ENCODE data around the gene KRT32. TPM values are rescaled to one million over a fixed set of nuclear protein-coding genes. Genes with fewer than 3 reads are reported as not detected.

Gene KRT32
- polyA plus RNA-seq, 1 donor from 2014 or later = not detected

GRCh38 chr17:41483991-41484826 is 17.0 kb upstream of the KRT32 start:
- Mint-ChIP-seq H3K9me3 (no peaks in the 10 kb centered on the region), H3K27me3 (peaks cover 4% of the 10 kb centered on the region), H3K27ac (peak overlapping the region in 1 of 3 donors; percentile 47), H3K36me3 (no peaks in the 10 kb centered on the region), H3K4me1 (peaks cover 0 to 3% (median 0%) of the 10 kb centered on the region in 3 donors), H3K4me3 (no peak overlapping the region)

- peaks cover 4% of the 10 kb centered on the region for H3K27me3 Mint-ChIP-seq
Measured at GRCh38 chr17:41483531-41483930, 16.3 kb upstream of the KRT32 start.

GRCh38 chr17:41481036-41481435 is 13.8 kb upstream of the KRT32 start, which contains the start of gene KRT35:
Gene KRT35, minus strand, starts transcription at chr17:41481151. Its CDS starts 54 bp downstream, at chr17:41481097.
- peaks cover 4% of the 10 kb centered on the region for H3K27me3 Mint-ChIP-seq
- no peak within 1 kb of the TSS for H3K27ac Mint-ChIP-seq
- H3K36me3 Mint-ChIP-seq = no peaks in the 10 kb centered on the region
- peaks cover 0 to 3% (median 0%) of the 10 kb centered on the region in 3 donors for H3K4me1 Mint-ChIP-seq
- H3K4me3 Mint-ChIP-seq = no peak within 1 kb of the TSS
- H3K9me3 Mint-ChIP-seq = no peaks in the 10 kb centered on the region

More at GRCh38 chr17:41483531-41483930, 16.3 kb upstream of the KRT32 start:
- H3K27ac Mint-ChIP-seq = no peak overlapping the region
- no peaks in the 10 kb centered on the region for H3K36me3 Mint-ChIP-seq
- H3K4me1 Mint-ChIP-seq = peaks cover 0 to 3% (median 0%) of the 10 kb centered on the region in 3 donors
- no peak overlapping the region for H3K4me3 Mint-ChIP-seq
- H3K9me3 Mint-ChIP-seq = no peaks in the 10 kb centered on the region

- H3K27me3 Mint-ChIP-seq = peaks cover 4% of the 10 kb centered on the region
- H3K9me3 Mint-ChIP-seq = no peaks in the 10 kb centered on the region
- H3K27ac Mint-ChIP-seq = no peak overlapping the region
- H3K36me3 Mint-ChIP-seq = no peaks in the 10 kb centered on the region
- H3K4me3 Mint-ChIP-seq = no peak overlapping the region
- H3K4me1 Mint-ChIP-seq = peaks cover 0 to 3% (median 0%) of the 10 kb centered on the region in 3 donors
Measured at GRCh38 chr17:41480581-41480980, 13.4 kb upstream of the KRT32 start.

GRCh38 chr17:41480136-41480535 is 12.9 kb upstream of the KRT32 start:
- H3K27me3 Mint-ChIP-seq = peaks cover 4% of the 10 kb centered on the region
- no peak overlapping the region for H3K4me3 Mint-ChIP-seq
- H3K9me3 Mint-ChIP-seq = no peaks in the 10 kb centered on the region
- no peaks in the 10 kb centered on the region for H3K36me3 Mint-ChIP-seq
- H3K27ac Mint-ChIP-seq = no peak overlapping the region
- H3K4me1 Mint-ChIP-seq = peaks cover 0 to 3% (median 0%) of the 10 kb centered on the region in 3 donors

- Mint-ChIP-seq H3K36me3 (no peaks in the 10 kb centered on the region), H3K27me3 (peaks cover 2% of the 10 kb centered on the region), H3K27ac (no peak overlapping the region), H3K9me3 (no peaks in the 10 kb centered on the region), H3K4me1 (peaks cover 0 to 3% (median 0%) of the 10 kb centered on the region in 3 donors), H3K4me3 (peak overlapping the region in 1 of 4 donors; percentile 38)
Measured at GRCh38 chr17:41478237-41478636, 11.1 kb upstream of the KRT32 start.

GRCh38 chr17:41476866-41477815 is 10.0 kb upstream of the KRT32 start:
- H3K27ac Mint-ChIP-seq = no peak overlapping the region
- H3K27me3 Mint-ChIP-seq = peaks cover 2% of the 10 kb centered on the region
- H3K36me3 Mint-ChIP-seq = no peaks in the 10 kb centered on the region
- H3K4me1 Mint-ChIP-seq = peaks cover 0 to 3% (median 0%) of the 10 kb centered on the region in 3 donors
- no peak overlapping the region for H3K4me3 Mint-ChIP-seq
- H3K9me3 Mint-ChIP-seq = peaks cover 0 to 2% (median under 1%) of the 10 kb centered on the region in 3 donors

GRCh38 chr17:41475421-41475820 is 8.2 kb upstream of the KRT32 start:
- H3K36me3 Mint-ChIP-seq = no peaks in the 10 kb centered on the region
- H3K27ac Mint-ChIP-seq = no peak overlapping the region
- H3K27me3 Mint-ChIP-seq = peaks cover 2% of the 10 kb centered on the region
- H3K4me1 Mint-ChIP-seq = peaks cover 0 to 3% (median 0%) of the 10 kb centered on the region in 3 donors
- H3K9me3 Mint-ChIP-seq = peaks cover 0 to 11% (median 2%) of the 10 kb centered on the region in 3 donors
- no peak overlapping the region for H3K4me3 Mint-ChIP-seq

- H3K9me3 Mint-ChIP-seq = peaks cover 0 to 11% (median 2%) of the 10 kb centered on the region in 3 donors
- no peak overlapping the region for H3K27ac Mint-ChIP-seq
- no peaks in the 10 kb centered on the region for H3K4me1 Mint-ChIP-seq
- peaks cover 2% of the 10 kb centered on the region for H3K27me3 Mint-ChIP-seq
- H3K36me3 Mint-ChIP-seq = no peaks in the 10 kb centered on the region
- no peak overlapping the region for H3K4me3 Mint-ChIP-seq
Measured at GRCh38 chr17:41474863-41475262, 7.7 kb upstream of the KRT32 start.

GRCh38 chr17:41468346-41468745 is 1.2 kb upstream of the KRT32 start:
- peaks cover 0 to 20% (median 19%) of the 10 kb centered on the region in 3 donors for H3K9me3 Mint-ChIP-seq
- no peaks in the 10 kb centered on the region for H3K36me3 Mint-ChIP-seq
- no peak overlapping the region for H3K27ac Mint-ChIP-seq
- H3K4me1 Mint-ChIP-seq = no peaks in the 10 kb centered on the region
- H3K27me3 Mint-ChIP-seq = peaks cover 17% of the 10 kb centered on the region
- H3K4me3 Mint-ChIP-seq = no peak overlapping the region

- Mint-ChIP-seq H3K27me3 (peaks cover 16% of the 10 kb centered on the region), H3K4me3 (no peak overlapping the region), H3K36me3 (no peaks in the 10 kb centered on the region), H3K4me1 (no peaks in the 10 kb centered on the region), H3K9me3 (peaks cover 0 to 20% (median 17%) of the 10 kb centered on the region in 3 donors), H3K27ac (no peak overlapping the region)
Measured at GRCh38 chr17:41467561-41467960, 375 bp upstream of the KRT32 start.

GRCh38 chr17:41464682-41465081 is 2.5 kb downstream of the KRT32 start:
- H3K9me3 Mint-ChIP-seq = peaks cover 0 to 15% (median 8%) of the 10 kb centered on the region in 3 donors
- H3K4me3 Mint-ChIP-seq = no peak overlapping the region
- peak overlapping the region in 1 of 3 donors; percentile 87 for H3K27ac Mint-ChIP-seq
- H3K4me1 Mint-ChIP-seq = no peaks in the 10 kb centered on the region
- H3K36me3 Mint-ChIP-seq = no peaks in the 10 kb centered on the region
- peaks cover 16% of the 10 kb centered on the region for H3K27me3 Mint-ChIP-seq

- H3K4me1 Mint-ChIP-seq = no peaks in the 10 kb centered on the region
- peaks cover 16% of the 10 kb centered on the region for H3K27me3 Mint-ChIP-seq
- no peak overlapping the region for H3K4me3 Mint-ChIP-seq
- peaks cover 0 to 11% (median 8%) of the 10 kb centered on the region in 3 donors for H3K9me3 Mint-ChIP-seq
- H3K27ac Mint-ChIP-seq = peak overlapping the region in 1 of 3 donors; percentile 87
- H3K36me3 Mint-ChIP-seq = no peaks in the 10 kb centered on the region
Measured at GRCh38 chr17:41464173-41464572, 3.0 kb downstream of the KRT32 start.

- Mint-ChIP-seq H3K27ac (no peak overlapping the region), H3K36me3 (no peaks in the 10 kb centered on the region), H3K4me1 (no peaks in the 10 kb centered on the region), H3K27me3 (peaks cover 15% of the 10 kb centered on the region), H3K9me3 (peaks cover 0 to 10% (median 8%) of the 10 kb centered on the region in 3 donors), H3K4me3 (no peak overlapping the region)
Measured at GRCh38 chr17:41463746-41464145, 3.4 kb downstream of the KRT32 start.

- no peaks in the 10 kb centered on the region for H3K36me3 Mint-ChIP-seq
- peaks cover 13% of the 10 kb centered on the region for H3K27me3 Mint-ChIP-seq
- H3K4me1 Mint-ChIP-seq = no peaks in the 10 kb centered on the region
- H3K9me3 Mint-ChIP-seq = peaks cover 0 to 5% (median 1%) of the 10 kb centered on the region in 3 donors
- no peak overlapping the region for H3K4me3 Mint-ChIP-seq
- H3K27ac Mint-ChIP-seq = no peak overlapping the region
Measured at GRCh38 chr17:41462705-41463104, 4.5 kb downstream of the KRT32 start.
